Measurements from ENCODE around the gene GPC2.

- TF ChIP-seq, protein P1, sequence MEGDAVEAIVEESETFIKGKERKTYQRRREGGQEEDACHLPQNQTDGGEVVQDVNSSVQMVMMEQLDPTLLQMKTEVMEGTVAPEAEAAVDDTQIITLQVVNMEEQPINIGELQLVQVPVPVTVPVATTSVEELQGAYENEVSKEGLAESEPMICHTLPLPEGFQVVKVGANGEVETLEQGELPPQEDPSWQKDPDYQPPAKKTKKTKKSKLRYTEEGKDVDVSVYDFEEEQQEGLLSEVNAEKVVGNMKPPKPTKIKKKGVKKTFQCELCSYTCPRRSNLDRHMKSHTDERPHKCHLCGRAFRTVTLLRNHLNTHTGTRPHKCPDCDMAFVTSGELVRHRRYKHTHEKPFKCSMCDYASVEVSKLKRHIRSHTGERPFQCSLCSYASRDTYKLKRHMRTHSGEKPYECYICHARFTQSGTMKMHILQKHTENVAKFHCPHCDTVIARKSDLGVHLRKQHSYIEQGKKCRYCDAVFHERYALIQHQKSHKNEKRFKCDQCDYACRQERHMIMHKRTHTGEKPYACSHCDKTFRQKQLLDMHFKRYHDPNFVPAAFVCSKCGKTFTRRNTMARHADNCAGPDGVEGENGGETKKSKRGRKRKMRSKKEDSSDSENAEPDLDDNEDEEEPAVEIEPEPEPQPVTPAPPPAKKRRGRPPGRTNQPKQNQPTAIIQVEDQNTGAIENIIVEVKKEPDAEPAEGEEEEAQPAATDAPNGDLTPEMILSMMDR (optimal IDR thresholded peaks at IDR 0.05 in 1 of 3, IDR thresholded peaks at IDR 0.05 in 1 of 3, conservative IDR thresholded peaks at IDR 0.05 in 1 of 3; ENCODE audit: extremely low read depth in 1 of 3, insufficient read depth in 2 of 3, low read length in 3 of 3), result no peak
- no peak for TF ChIP-seq EZH2 (IDR thresholded peaks at IDR 0.05; ENCODE audit: low read length)
Observed at GRCh38 chr7:100132126-100132525, 45.1 kb downstream of the GPC2 start.
